Neural cell (in vitro differentiated cells): ENCODE results near the gene EFHD1. TPM values are rescaled to one million over a fixed set of nuclear protein-coding genes. Genes with fewer than 3 reads are reported as not detected.

Experiments used
- H2AFZ ChIP-seq: fragments of 200-600, 300-800 bp; sonication (generic), shearing (Covaris generic); 2 replicates; pipeline ENCODE4 v1.6.0; 2014; ENCODE audit warnings: low read depth, mild to moderate bottlenecking, antibody characterized with exemption, low read length, moderate library complexity
- H3F3A ChIP-seq: fragments of 200-600 bp; shearing (Covaris generic); 2 replicates; pipeline ENCODE4 v1.6.1; 2016; ENCODE audit warnings: mild to moderate bottlenecking, moderate library complexity, mixed read lengths, antibody characterized with exemption, low read length; ENCODE audit not compliant: insufficient read depth, poor library complexity, severe bottlenecking
- H3K27ac ChIP-seq: fragments of 200-600, 300-800 bp; sonication (generic), shearing (Covaris generic); 2 replicates; pipeline ENCODE4 v1.5.1; 2014; ENCODE audit warnings: mild to moderate bottlenecking, low read length, moderate library complexity
- H3K27me3 ChIP-seq: fragments of 300-800, 200-600 bp; sonication (generic), shearing (Covaris generic); 2 replicates; pipeline ENCODE4 v1.6.0; 2014; ENCODE audit warnings: mild to moderate bottlenecking, low read depth, low read length, moderate library complexity; ENCODE audit not compliant: insufficient read depth
- H3K36me3 ChIP-seq: fragments of 300-800, 200-600 bp; sonication (generic), shearing (Covaris generic); 2 replicates; pipeline ENCODE4 v1.5.1; 2014; ENCODE audit warnings: mild to moderate bottlenecking, antibody characterized with exemption, low read length, moderate library complexity; ENCODE audit not compliant: insufficient read depth
- H3K4me2 ChIP-seq: fragments of 300-800, 200-600 bp; sonication (generic), shearing (Covaris generic); 2 replicates; pipeline ENCODE4 v1.6.0; 2014; ENCODE audit warnings: mild to moderate bottlenecking, low read length
- H3K4me3 ChIP-seq: fragments of 300-800, 200-600 bp; sonication (generic), shearing (Covaris generic); 2 replicates; pipeline ENCODE4 v1.5.1; 2014; ENCODE audit warnings: mild to moderate bottlenecking, low read length, moderate library complexity
- H3K79me2 ChIP-seq: fragments of 200-600 bp; shearing (Covaris generic); replicated peaks from 2 replicates; pipeline ENCODE4 v1.6.0; 2014; ENCODE audit warnings: mild to moderate bottlenecking, low read length, moderate library complexity; ENCODE audit not compliant: insufficient read depth
- H3K9ac ChIP-seq: fragments of 300-800, 200-600 bp; sonication (generic), shearing (Covaris generic); 2 replicates; pipeline ENCODE4 v1.6.1; 2016; ENCODE audit warnings: mild to moderate bottlenecking, low read length, mixed read lengths
- H3K9me2 ChIP-seq: fragments of 200-600 bp; shearing (Covaris generic); 2 replicates; pipeline ENCODE4 v1.6.1; 2016; ENCODE audit warnings: mild to moderate bottlenecking, low read length, mixed read lengths; ENCODE audit not compliant: insufficient read depth
- H3K9me3 ChIP-seq: fragments of 200-600, 300-800 bp; sonication (generic), shearing (Covaris generic); 2 replicates; pipeline ENCODE4 v1.6.1; 2016; ENCODE audit warnings: mild to moderate bottlenecking, mixed run types, low read length, moderate library complexity, mixed read lengths
- H4K20me1 ChIP-seq: fragments of 200-600 bp; shearing (Covaris generic); 2 replicates; pipeline ENCODE4 v1.6.1; 2016; ENCODE audit warnings: mild to moderate bottlenecking, mixed run types; ENCODE audit not compliant: insufficient read depth
- EP300 ChIP-seq: fragments of 450-650 bp; conservative IDR thresholded peaks from 2 replicates; pipeline ENCODE4 v1.6.1; 2014; ENCODE audit warnings: antibody characterized with exemption, mild to moderate bottlenecking, moderate library complexity; ENCODE audit not compliant: poor library complexity, severe bottlenecking
- EZH2 ChIP-seq: fragments of 200-600, 300-800 bp; shearing (Covaris generic), sonication (generic); IDR thresholded peaks from 2 replicates; pipeline ENCODE4 v1.6.1; 2014; ENCODE audit warnings: antibody characterized with exemption, low read length, borderline replicate concordance, mild to moderate bottlenecking; ENCODE audit not compliant: insufficient read depth, poor library complexity, severe bottlenecking
- MXI1 ChIP-seq: fragments of 450-650 bp; conservative IDR thresholded peaks from 2 replicates; pipeline ENCODE4 v1.6.1; 2014; ENCODE audit warnings: antibody characterized with exemption, mild to moderate bottlenecking; ENCODE audit not compliant: poor library complexity, severe bottlenecking
- POLR2AphosphoS5 ChIP-seq: IDR thresholded peaks from 2 replicates; pipeline ENCODE4 v1.6.1; 2012
- RAD21 ChIP-seq: fragments of 450-650 bp; conservative IDR thresholded peaks from 2 replicates; pipeline ENCODE4 v1.6.1; 2014; ENCODE audit warnings: antibody characterized with exemption, mild to moderate bottlenecking, moderate library complexity
- SMC3 ChIP-seq: fragments of 450-650 bp; conservative IDR thresholded peaks from 2 replicates; pipeline ENCODE4 v1.6.1; 2014; ENCODE audit warnings: antibody characterized with exemption, mild to moderate bottlenecking, moderate library complexity; ENCODE audit not compliant: poor library complexity
- TAF1 ChIP-seq: IDR thresholded peaks from 2 replicates; pipeline ENCODE4 v1.6.1; 2012; ENCODE audit warnings: low read depth
- polyA plus RNA-seq: library from polyadenylated mRNA; depleted of rRNA; stranded (reverse); fragments of >200 nt; gene quantifications from 2 replicates; pipeline ENCODE4 v1.2.3, GENCODE V29; 2014
- TF ChIP-seq, protein P1 (sequence below): fragments of 450-650 bp; IDR thresholded peaks from 2 replicates; pipeline ENCODE4 v1.5.1; 2014; ENCODE audit warnings: antibody characterized with exemption, mild to moderate bottlenecking, moderate library complexity; ENCODE audit not compliant: poor library complexity, severe bottlenecking
- TF ChIP-seq, protein P2 (sequence below): IDR thresholded peaks from 2 replicates; pipeline ENCODE4 v1.6.1; 2012; ENCODE audit warnings: borderline replicate concordance

Gene EFHD1
- polyA plus RNA-seq, 1 donor from 2014 or later = not detected

DNA sequence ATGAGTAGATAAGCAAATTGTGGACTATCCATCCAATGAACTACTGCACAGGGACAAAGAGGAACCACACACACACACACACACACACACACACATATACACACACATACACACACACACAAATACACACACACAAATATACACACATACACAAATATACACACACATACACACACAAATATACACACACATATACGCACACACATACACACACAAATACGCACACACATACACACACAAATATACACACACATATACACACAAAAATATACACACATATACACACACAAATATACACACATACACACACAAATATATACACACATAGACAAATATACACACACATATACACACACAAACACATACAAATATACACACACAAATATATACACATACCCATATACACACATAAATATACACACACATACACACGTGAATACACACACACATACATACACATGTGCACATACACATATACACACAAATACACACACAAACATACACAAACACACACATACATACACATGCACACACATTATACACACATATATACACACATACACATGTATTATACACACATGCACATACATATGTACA is 19.8 kb upstream of the EFHD1 start:
- no peaks in the 10 kb centered on the region for H3F3A ChIP-seq
- no peaks in the 10 kb centered on the region for H4K20me1 ChIP-seq
- no peak overlapping the region for H3K4me2 ChIP-seq
- H2AFZ ChIP-seq = no peak overlapping the region
- no peaks in the 10 kb centered on the region for H3K9me2 ChIP-seq
- no peaks in the 10 kb centered on the region for H3K79me2 ChIP-seq
- H3K27ac ChIP-seq = no peak overlapping the region
- no peak overlapping the region for H3K9ac ChIP-seq
- TF ChIP-seq, protein P1, sequence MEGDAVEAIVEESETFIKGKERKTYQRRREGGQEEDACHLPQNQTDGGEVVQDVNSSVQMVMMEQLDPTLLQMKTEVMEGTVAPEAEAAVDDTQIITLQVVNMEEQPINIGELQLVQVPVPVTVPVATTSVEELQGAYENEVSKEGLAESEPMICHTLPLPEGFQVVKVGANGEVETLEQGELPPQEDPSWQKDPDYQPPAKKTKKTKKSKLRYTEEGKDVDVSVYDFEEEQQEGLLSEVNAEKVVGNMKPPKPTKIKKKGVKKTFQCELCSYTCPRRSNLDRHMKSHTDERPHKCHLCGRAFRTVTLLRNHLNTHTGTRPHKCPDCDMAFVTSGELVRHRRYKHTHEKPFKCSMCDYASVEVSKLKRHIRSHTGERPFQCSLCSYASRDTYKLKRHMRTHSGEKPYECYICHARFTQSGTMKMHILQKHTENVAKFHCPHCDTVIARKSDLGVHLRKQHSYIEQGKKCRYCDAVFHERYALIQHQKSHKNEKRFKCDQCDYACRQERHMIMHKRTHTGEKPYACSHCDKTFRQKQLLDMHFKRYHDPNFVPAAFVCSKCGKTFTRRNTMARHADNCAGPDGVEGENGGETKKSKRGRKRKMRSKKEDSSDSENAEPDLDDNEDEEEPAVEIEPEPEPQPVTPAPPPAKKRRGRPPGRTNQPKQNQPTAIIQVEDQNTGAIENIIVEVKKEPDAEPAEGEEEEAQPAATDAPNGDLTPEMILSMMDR = no peak
- TF ChIP-seq RAD21 = no peak
- TF ChIP-seq EP300 = no peak
- TF ChIP-seq SMC3 = no peak
- TF ChIP-seq MXI1 = no peak
- no peak for TF ChIP-seq TAF1
- TF ChIP-seq POLR2AphosphoS5 = no peak
- TF ChIP-seq, protein P2, sequence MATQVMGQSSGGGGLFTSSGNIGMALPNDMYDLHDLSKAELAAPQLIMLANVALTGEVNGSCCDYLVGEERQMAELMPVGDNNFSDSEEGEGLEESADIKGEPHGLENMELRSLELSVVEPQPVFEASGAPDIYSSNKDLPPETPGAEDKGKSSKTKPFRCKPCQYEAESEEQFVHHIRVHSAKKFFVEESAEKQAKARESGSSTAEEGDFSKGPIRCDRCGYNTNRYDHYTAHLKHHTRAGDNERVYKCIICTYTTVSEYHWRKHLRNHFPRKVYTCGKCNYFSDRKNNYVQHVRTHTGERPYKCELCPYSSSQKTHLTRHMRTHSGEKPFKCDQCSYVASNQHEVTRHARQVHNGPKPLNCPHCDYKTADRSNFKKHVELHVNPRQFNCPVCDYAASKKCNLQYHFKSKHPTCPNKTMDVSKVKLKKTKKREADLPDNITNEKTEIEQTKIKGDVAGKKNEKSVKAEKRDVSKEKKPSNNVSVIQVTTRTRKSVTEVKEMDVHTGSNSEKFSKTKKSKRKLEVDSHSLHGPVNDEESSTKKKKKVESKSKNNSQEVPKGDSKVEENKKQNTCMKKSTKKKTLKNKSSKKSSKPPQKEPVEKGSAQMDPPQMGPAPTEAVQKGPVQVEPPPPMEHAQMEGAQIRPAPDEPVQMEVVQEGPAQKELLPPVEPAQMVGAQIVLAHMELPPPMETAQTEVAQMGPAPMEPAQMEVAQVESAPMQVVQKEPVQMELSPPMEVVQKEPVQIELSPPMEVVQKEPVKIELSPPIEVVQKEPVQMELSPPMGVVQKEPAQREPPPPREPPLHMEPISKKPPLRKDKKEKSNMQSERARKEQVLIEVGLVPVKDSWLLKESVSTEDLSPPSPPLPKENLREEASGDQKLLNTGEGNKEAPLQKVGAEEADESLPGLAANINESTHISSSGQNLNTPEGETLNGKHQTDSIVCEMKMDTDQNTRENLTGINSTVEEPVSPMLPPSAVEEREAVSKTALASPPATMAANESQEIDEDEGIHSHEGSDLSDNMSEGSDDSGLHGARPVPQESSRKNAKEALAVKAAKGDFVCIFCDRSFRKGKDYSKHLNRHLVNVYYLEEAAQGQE = no peak
- no peak for TF ChIP-seq EZH2
- no peaks in the 10 kb centered on the region for H3K27me3 ChIP-seq
- no peaks in the 10 kb centered on the region for H3K9me3 ChIP-seq
- no peak overlapping the region for H3K4me3 ChIP-seq
- no peaks in the 10 kb centered on the region for H3K36me3 ChIP-seq

DNA sequence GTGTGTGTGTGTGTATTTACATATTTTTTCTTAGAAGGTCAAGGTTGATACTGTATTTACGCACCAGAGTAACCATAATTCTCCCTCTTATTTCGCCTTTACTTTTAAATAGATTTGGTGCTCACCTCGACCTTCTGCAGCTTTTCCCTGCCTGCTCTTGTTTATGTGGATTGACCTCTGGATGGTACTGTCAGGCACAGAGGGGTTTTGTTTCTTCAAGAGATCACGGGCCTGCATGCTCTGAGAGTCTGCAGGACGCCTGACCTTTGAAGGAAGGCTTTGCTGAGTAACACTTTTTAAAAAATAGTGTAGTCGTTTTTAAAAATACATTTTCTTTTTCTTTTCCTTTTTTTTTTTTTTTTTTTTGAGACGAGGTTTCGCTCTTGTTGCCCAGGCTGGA is 18.1 kb upstream of the EFHD1 start:
- TF ChIP-seq, protein P1 = no peak
- no peak for TF ChIP-seq EP300
- no peak for TF ChIP-seq SMC3
- TF ChIP-seq, protein P2 = no peak
- TF ChIP-seq EZH2 = no peak
- no peak for TF ChIP-seq RAD21
- no peak for TF ChIP-seq MXI1
- no peak for TF ChIP-seq POLR2AphosphoS5
- TF ChIP-seq TAF1 = no peak
- H4K20me1 ChIP-seq = no peaks in the 10 kb centered on the region
- no peak overlapping the region for H3K4me2 ChIP-seq
- H3K9me3 ChIP-seq = no peaks in the 10 kb centered on the region
- no peaks in the 10 kb centered on the region for H3K27me3 ChIP-seq
- H3K36me3 ChIP-seq = no peaks in the 10 kb centered on the region
- no peak overlapping the region for H3K27ac ChIP-seq
- H3K9ac ChIP-seq = no peak overlapping the region
- H3K79me2 ChIP-seq = no peaks in the 10 kb centered on the region
- H3K9me2 ChIP-seq = no peaks in the 10 kb centered on the region
- H3K4me3 ChIP-seq = no peak overlapping the region
- no peak overlapping the region for H2AFZ ChIP-seq
- no peaks in the 10 kb centered on the region for H3F3A ChIP-seq
